ENCODE results near the gene CD81.
A peak's percentile ranks its signal among the peaks of the same experiment; 100 is the strongest.

CD81 gene

GRCh38 chr11:2376751-2377451 is at the start of gene CD81:
TSS of gene CD81 (plus strand) at chr11:2377310. CDS start at chr11:2377550, 240 bp downstream.
- peak within 1 kb of the TSS; percentile 97 for H3K4me2 ChIP-seq (ENCODE audit: low read depth, low read length, poor library complexity, severe bottlenecking)
- H3F3A ChIP-seq (ENCODE audit: low read depth): no peaks in the 10 kb centered on the region
- peak within 1 kb of the TSS; percentile 93 for H3K9ac ChIP-seq (ENCODE audit: low read depth, low read length, poor library complexity, severe bottlenecking)
- H3K9me3 ChIP-seq (ENCODE audit: insufficient read depth, low read depth, low read length): no peaks in the 10 kb centered on the region
- peaks cover 24% of the 10 kb centered on the region for H3K4me1 ChIP-seq (ENCODE audit: insufficient read depth, low read length, poor library complexity, severe bottlenecking)
- no peak for TF ChIP-seq CTCF (conservative IDR thresholded peaks at IDR 0.05; ENCODE audit: low read length)
- no peak for TF ChIP-seq EZH2phosphoT487 (IDR thresholded peaks at IDR 0.05; ENCODE audit: borderline replicate concordance)
- H3K36me3 ChIP-seq (ENCODE audit: insufficient read depth, low read length): no peaks in the 10 kb centered on the region
- no peak within 1 kb of the TSS for H2AFZ ChIP-seq (ENCODE audit: low read length)
- no peaks in the 10 kb centered on the region for H3K27me3 ChIP-seq (ENCODE audit: insufficient read depth, low read length, poor library complexity, severe bottlenecking)
- peaks cover 46% of the 10 kb centered on the region for H3K79me2 ChIP-seq (ENCODE audit: insufficient read depth, low read length)
- no peaks in the 10 kb centered on the region for H3K9me2 ChIP-seq (replicated peaks; ENCODE audit: low read depth, low read length)
- H3K4me3 ChIP-seq (ENCODE audit: low read length, poor library complexity, severe bottlenecking): peak within 1 kb of the TSS; percentile 97
- H4K20me1 ChIP-seq (ENCODE audit: insufficient read depth, low read length, poor library complexity, severe bottlenecking): peaks cover 43% of the 10 kb centered on the region

- H3K9me3 ChIP-seq (ENCODE audit: insufficient read depth, low read depth, low read length): no peaks in the 10 kb centered on the region
- no peak overlapping the region for H2AFZ ChIP-seq (ENCODE audit: low read length)
These were observed 49.1 kb upstream of the CD81 start for GRCh38 chr11:2328021-2328420.

GRCh38 chr11:2328656-2329354 is 48.3 kb upstream of the CD81 start:
- Histone ChIP-seq H3K27me3 (ENCODE audit: insufficient read depth, low read length, poor library complexity, severe bottlenecking) (no peaks in the 10 kb centered on the region), H2AFZ (ENCODE audit: low read length) (no peak overlapping the region), H3F3A (ENCODE audit: low read depth) (no peaks in the 10 kb centered on the region), H4K20me1 (ENCODE audit: insufficient read depth, low read length, poor library complexity, severe bottlenecking) (no peaks in the 10 kb centered on the region), H3K9ac (ENCODE audit: low read depth, low read length, poor library complexity, severe bottlenecking) (no peak overlapping the region), H3K9me3 (ENCODE audit: insufficient read depth, low read depth, low read length) (no peaks in the 10 kb centered on the region), H3K79me2 (ENCODE audit: insufficient read depth, low read length) (no peaks in the 10 kb centered on the region), H3K4me2 (ENCODE audit: low read depth, low read length, poor library complexity, severe bottlenecking) (no peak overlapping the region), H3K9me2 (replicated peaks; ENCODE audit: low read depth, low read length) (no peaks in the 10 kb centered on the region), H3K36me3 (ENCODE audit: insufficient read depth, low read length) (no peaks in the 10 kb centered on the region), H3K4me1 (ENCODE audit: insufficient read depth, low read length, poor library complexity, severe bottlenecking) (no peaks in the 10 kb centered on the region), H3K4me3 (ENCODE audit: low read length, poor library complexity, severe bottlenecking) (no peak overlapping the region)
- TF ChIP-seq CTCF (conservative IDR thresholded peaks at IDR 0.05; ENCODE audit: low read length) (no peak), EZH2phosphoT487 (IDR thresholded peaks at IDR 0.05; ENCODE audit: borderline replicate concordance) (no peak)

More at GRCh38 chr11:2328021-2328420, 49.1 kb upstream of the CD81 start:
- H3K79me2 ChIP-seq (ENCODE audit: insufficient read depth, low read length): no peaks in the 10 kb centered on the region
- no peak overlapping the region for H3K4me2 ChIP-seq (ENCODE audit: low read depth, low read length, poor library complexity, severe bottlenecking)
- H4K20me1 ChIP-seq (ENCODE audit: insufficient read depth, low read length, poor library complexity, severe bottlenecking): no peaks in the 10 kb centered on the region
- H3K9ac ChIP-seq (ENCODE audit: low read depth, low read length, poor library complexity, severe bottlenecking): no peak overlapping the region
- H3K27me3 ChIP-seq (ENCODE audit: insufficient read depth, low read length, poor library complexity, severe bottlenecking): no peaks in the 10 kb centered on the region
- no peaks in the 10 kb centered on the region for H3K36me3 ChIP-seq (ENCODE audit: insufficient read depth, low read length)
- no peaks in the 10 kb centered on the region for H3K4me1 ChIP-seq (ENCODE audit: insufficient read depth, low read length, poor library complexity, severe bottlenecking)
- H3K9me2 ChIP-seq (replicated peaks; ENCODE audit: low read depth, low read length): no peaks in the 10 kb centered on the region
- TF ChIP-seq EZH2phosphoT487 (IDR thresholded peaks at IDR 0.05; ENCODE audit: borderline replicate concordance): no peak
- TF ChIP-seq CTCF (conservative IDR thresholded peaks at IDR 0.05; ENCODE audit: low read length): no peak
- H3F3A ChIP-seq (ENCODE audit: low read depth): no peaks in the 10 kb centered on the region
- H3K4me3 ChIP-seq (ENCODE audit: low read length, poor library complexity, severe bottlenecking): no peak overlapping the region

All from Loucy (cell line).